Lower leg skin (tissue), 3 donors: ENCODE results near the gene IGSF3.

Experiments
- POLR2A ChIP-seq, 2 donors: fragments of 450-650 bp; IDR thresholded peaks; one replicate each; pipeline ENCODE4 v1.6.1; 2016 to 2017; ENCODE audit warnings: antibody characterized with exemption in 2 of 2, mild to moderate bottlenecking in 1 of 2, moderate library complexity in 1 of 2
- TF ChIP-seq, protein P1 (sequence below), 3 donors: fragments of 450-650 bp; IDR thresholded peaks; one replicate each; pipeline ENCODE4 v1.5.1; 2016; ENCODE audit warnings: antibody characterized with exemption in 3 of 3, mild to moderate bottlenecking in 3 of 3, moderate library complexity in 2 of 3

DNA sequence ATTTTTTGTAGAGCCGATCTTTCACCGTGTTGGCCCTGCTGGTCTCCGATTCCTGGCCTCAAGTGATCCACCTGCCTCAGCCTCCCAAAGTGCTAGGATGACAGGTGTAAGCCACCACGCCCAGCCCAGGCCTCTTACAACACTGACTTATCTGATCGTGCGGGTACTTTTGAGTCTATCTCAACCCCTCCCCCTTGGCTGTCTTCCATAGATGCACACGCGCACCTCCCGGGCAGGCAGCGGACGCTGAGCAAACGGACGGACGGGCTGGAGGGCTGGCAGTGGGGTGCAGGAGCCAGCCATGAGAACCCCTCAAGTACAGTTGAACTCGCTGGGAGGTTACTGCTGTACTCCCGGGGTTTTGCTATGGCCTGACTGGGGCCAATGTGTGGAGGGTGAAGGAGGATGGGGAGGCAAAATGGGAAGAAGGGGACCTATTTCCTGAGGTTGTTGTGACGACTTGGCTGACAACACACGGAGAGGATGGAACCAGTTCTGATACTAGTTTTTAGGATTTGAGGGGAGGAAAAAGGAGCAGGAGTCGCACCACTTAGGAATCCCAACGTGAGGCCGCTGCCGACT lies 97.7 kb downstream of the IGSF3 start:
- TF ChIP-seq, protein P1, sequence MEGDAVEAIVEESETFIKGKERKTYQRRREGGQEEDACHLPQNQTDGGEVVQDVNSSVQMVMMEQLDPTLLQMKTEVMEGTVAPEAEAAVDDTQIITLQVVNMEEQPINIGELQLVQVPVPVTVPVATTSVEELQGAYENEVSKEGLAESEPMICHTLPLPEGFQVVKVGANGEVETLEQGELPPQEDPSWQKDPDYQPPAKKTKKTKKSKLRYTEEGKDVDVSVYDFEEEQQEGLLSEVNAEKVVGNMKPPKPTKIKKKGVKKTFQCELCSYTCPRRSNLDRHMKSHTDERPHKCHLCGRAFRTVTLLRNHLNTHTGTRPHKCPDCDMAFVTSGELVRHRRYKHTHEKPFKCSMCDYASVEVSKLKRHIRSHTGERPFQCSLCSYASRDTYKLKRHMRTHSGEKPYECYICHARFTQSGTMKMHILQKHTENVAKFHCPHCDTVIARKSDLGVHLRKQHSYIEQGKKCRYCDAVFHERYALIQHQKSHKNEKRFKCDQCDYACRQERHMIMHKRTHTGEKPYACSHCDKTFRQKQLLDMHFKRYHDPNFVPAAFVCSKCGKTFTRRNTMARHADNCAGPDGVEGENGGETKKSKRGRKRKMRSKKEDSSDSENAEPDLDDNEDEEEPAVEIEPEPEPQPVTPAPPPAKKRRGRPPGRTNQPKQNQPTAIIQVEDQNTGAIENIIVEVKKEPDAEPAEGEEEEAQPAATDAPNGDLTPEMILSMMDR (IDR thresholded peaks at IDR 0.05), result no peak
- no peak for TF ChIP-seq POLR2A (IDR thresholded peaks at IDR 0.05)
